ENCODE results near the gene CELF5.

- no peak for TF ChIP-seq NR1H2 (CRISPR knock-in tag; IDR thresholded peaks at IDR 0.05)
- TF ChIP-seq TAF1 (IDR thresholded peaks at IDR 0.05; ENCODE audit: control insufficient read depth, extremely low read depth, insufficient read depth, low read length, severe bottlenecking), result no peak
- no peak for TF ChIP-seq XRCC4 (IDR thresholded peaks at IDR 0.05; ENCODE audit: extremely low read depth, insufficient read depth, insufficient read length)
- no peak; the same call in 1 of the 2 replicates for TF ChIP-seq ZBED1 (IDR thresholded peaks at IDR 0.05)
- TF ChIP-seq CEBPB (tag; IDR thresholded peaks at IDR 0.05), result no peak
Measured at GRCh38 chr19:3210347-3211017, 14.0 kb upstream of the CELF5 start.

Data from K562 (cell line).